Measurements from ENCODE around the gene SLC39A12.
"Not testable (repeated sequence)": the region's sequence is repeated elsewhere in the genome, so short reads cannot be mapped to it uniquely, and the experiment has no call there.

Gene SLC39A12

DNA sequence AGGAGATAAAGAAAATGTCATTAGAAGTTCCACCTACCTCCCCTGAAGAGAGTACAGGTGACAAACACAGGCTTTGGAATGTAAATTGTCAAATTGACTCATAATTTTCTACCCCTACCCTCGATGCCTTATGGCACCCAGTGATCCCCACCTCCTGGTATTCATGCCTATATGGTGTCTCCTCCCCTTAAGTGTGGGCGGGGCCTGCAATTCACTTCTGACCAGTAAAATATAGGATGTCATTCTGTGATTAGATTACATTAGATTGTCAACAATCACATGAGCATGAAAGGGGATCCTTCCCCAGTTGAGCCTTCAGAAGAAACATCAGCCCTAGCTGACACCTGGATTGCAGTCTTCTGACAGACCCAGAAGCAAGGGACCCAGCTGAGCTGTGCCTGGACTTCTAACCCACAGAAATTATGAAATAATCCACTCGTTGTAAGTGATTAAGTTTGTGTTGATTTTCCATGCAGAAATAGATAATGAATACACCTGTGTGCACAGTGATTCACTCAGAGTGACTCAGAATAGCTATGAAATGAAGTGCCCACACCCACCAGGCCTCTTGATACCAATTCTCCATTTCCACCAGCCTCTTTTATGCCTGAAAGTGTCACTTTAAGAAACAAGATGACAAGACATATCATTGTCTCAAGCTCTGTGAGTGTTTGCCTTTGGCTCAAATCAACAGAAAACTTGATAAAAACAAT, 8.5 kb upstream of the SLC39A12 start:
- DNase-seq (ENCODE audit: low read depth), result no peak
- no peak overlapping the region for H3K4me3 ChIP-seq (ENCODE audit: low read length)
- TF ChIP-seq, protein P1, sequence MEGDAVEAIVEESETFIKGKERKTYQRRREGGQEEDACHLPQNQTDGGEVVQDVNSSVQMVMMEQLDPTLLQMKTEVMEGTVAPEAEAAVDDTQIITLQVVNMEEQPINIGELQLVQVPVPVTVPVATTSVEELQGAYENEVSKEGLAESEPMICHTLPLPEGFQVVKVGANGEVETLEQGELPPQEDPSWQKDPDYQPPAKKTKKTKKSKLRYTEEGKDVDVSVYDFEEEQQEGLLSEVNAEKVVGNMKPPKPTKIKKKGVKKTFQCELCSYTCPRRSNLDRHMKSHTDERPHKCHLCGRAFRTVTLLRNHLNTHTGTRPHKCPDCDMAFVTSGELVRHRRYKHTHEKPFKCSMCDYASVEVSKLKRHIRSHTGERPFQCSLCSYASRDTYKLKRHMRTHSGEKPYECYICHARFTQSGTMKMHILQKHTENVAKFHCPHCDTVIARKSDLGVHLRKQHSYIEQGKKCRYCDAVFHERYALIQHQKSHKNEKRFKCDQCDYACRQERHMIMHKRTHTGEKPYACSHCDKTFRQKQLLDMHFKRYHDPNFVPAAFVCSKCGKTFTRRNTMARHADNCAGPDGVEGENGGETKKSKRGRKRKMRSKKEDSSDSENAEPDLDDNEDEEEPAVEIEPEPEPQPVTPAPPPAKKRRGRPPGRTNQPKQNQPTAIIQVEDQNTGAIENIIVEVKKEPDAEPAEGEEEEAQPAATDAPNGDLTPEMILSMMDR (conservative IDR thresholded peaks at IDR 0.05; ENCODE audit: low read depth, low read length), result no peak

DNA sequence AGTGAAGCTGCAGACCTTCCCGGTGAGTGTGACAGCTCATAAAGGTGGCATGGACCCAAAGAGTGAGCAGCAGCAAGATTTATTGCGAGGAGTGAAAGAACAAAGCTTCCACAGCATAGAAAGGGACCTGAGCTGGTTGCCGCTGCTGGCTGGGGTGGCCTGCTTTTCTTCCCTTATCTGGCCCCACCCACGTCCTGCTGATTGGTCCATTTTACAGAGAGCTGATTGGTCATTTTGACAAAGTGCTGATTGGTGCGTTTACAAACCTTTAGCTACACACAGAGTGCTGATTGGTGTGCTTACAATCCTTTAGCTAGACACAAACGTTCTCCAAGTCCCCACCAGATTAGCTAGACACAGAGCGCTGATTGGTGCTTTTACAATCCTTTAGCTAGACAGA, 1.4 kb upstream of the SLC39A12 start:
- H3K4me3 ChIP-seq (ENCODE audit: low read length); DNase-seq (ENCODE audit: low read depth): not testable (repeated sequence)

DNA sequence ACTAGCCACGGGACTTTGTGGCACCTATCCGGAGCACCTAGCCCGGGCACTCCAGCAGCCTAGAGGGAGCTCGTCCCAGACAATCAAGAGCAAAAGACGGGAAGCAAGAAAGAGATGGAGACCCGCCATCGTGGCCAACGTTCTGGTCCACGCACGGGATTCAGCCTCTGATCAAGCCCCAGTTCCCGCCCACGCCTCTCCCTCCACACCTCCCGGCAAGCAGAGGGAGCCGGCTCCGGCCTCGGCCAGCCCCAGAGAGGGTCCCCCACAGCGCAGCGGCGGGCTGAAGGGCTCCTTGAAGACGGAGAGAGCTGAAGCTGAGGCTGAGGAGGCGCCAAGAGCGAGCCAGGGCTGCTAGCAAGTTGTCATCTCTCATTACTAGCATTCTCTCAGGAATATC, 992 bp upstream of the SLC39A12 start:
- TF ChIP-seq, protein P1 (conservative IDR thresholded peaks at IDR 0.05; ENCODE audit: low read depth, low read length), result no peak
- H3K4me3 ChIP-seq (ENCODE audit: low read length), result no peak overlapping the region
- DNase-seq (ENCODE audit: low read depth), result no peak

DNA sequence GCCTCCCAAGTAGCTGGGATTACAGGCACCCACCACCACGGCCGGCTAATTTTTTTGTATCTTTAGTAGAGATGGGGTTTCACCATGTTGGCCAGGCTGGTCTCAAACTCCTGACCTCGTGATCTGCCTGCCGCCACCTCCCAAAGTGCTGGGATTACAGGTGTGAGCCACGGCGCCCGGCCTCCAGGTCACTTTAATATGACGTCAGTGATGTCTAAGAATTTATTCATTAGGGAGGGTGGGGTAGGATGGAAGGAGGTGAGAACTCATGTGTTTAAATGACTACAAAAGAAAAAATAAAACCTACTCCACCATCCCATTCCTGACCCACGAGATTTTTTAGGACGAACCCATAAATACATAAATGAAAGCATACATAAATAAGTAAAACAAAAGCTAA, 2.7 kb downstream of the SLC39A12 start:
- not testable (repeated sequence) for H3K4me3 ChIP-seq (ENCODE audit: low read length)

DNA sequence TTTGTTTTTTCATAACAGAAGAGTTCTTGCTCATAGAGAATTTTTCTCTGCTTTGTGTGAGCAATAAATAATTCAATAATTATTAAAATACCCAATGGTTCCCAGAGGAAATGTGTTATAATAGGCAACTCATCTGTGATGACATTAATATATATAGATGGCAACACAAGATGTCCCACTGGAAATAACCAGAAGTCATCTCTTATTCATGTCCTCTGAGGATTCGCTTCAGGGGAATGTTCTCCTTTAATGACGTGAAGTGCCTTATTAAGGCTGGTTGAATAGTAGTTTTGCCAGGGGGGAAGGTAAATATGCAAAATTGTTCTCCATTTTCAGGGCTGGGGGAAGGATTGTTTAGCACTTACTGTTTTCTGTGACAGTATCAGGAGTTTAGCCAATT, 3.1 kb downstream of the SLC39A12 start:
- DNase-seq (ENCODE audit: low read depth), result no peak
- no peak overlapping the region for H3K4me3 ChIP-seq (ENCODE audit: low read length)
- TF ChIP-seq, protein P1 (conservative IDR thresholded peaks at IDR 0.05; ENCODE audit: low read depth, low read length), result no peak

More for the DNA sequence above, 2.7 kb downstream of the SLC39A12 start:
- not testable (repeated sequence) for DNase-seq (ENCODE audit: low read depth)

DNA sequence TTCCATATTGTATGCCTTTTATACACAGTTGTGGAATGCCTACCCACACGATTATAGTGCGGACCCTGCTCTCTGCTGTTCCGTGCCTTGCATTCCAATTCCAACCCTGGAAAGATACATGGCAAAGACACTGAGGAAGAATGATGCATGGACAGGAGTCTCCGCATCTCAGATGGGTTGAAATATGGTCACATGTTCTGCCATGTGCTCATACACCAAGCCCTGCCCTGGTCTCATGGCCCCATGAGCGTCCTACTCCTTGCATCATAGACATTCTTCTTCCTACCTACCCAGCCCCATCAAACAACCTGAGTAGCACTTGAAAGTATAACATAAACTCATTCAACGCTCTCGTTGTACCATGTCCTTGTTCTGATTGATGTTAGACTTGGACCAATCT, 6.3 kb downstream of the SLC39A12 start:
- DNase-seq (ENCODE audit: low read depth), result no peak
- H3K4me3 ChIP-seq (ENCODE audit: low read length), result no peak overlapping the region
- TF ChIP-seq, protein P1 (conservative IDR thresholded peaks at IDR 0.05; ENCODE audit: low read depth, low read length), result no peak

DNA sequence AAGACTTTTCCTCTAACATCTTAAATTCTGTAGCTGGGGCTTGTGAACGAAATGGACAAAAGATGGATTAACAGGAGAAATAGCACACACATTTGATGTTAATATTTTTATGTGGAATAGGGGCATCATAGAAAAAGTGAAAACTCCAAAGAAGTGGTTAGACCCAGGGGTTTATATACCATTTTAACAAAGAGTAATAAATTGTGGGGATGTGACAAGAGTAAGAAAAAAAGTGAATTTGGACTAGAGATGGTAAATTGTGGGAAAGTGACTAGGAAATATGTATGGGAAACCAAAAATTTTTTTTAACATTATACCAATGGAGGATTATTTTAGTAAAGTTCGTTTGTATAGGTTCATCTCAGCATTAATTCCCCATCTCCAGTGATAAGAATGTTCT, 8.2 kb downstream of the SLC39A12 start:
- H3K4me3 ChIP-seq (ENCODE audit: low read length), result no peak overlapping the region
- TF ChIP-seq, protein P1 (conservative IDR thresholded peaks at IDR 0.05; ENCODE audit: low read depth, low read length), result no peak
- DNase-seq (ENCODE audit: low read depth), result no peak

DNA sequence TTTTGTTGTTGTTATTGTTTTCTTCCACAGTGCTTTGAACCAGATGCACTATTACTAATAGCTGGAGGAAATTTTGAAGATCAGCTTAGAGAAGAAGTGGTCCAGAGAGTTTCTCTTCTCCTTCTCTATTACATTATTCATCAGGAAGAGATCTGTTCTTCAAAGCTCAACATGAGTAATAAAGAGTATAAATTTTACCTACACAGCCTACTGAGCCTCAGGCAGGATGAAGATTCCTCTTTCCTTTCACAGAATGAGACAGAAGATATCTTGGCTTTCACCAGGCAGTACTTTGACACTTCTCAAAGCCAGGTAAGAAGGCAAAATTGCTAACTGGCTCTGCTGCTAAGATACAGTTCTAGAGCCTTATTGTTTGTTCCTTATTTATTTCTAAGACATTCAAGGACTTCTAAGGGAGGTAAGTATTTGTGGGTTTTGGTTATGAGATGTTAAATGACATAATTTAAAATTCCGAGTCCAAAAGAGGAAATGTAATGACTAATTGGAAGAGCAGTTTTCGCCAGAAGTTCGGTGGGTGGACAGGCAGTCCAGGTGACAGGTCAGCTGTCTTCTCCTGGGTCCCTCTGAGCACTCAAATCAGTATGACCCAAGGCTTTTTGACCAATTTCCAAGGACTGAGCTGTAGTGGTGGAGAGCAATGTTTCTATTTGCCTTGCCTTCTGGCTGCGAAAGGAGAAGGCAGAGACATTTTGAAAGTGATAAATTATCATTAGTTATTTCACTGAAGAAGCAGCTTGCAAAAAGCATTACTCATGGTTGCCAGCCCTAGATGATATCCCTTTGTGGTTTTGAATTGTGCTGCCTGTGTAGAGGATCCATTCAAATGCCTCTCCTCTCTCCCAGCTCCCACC, 10.1 kb downstream of the SLC39A12 start:
- TF ChIP-seq, protein P1 (conservative IDR thresholded peaks at IDR 0.05; ENCODE audit: low read depth, low read length), result no peak
- H3K4me3 ChIP-seq (ENCODE audit: low read length), result no peak overlapping the region
- DNase-seq (ENCODE audit: low read depth), result no peak
